ENCODE data around the gene GLIS1.

DNA sequence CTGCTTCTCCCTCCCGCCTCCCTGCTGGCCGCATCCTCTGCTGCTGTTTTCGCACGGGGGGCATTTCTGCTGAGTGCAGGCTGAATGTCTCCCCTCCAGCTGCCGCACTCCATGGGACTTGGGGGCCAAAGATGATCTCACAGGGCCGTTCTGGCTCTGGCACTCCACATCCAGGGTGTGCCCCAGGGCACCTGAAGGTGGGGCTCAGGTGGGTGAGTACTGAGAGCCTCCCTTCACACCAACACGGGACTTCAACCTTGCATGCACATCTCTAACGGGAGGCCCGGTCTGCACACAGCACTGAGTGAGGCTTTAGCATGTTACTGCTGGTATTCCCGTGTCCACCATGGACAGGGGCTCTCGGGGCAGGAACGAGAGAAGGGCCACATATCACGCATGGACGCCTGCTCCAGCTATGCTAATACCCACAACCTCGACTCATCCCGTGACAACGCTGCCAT lies 190.9 kb downstream of the GLIS1 start:
- no peak for TF ChIP-seq EZH2 (IDR thresholded peaks at IDR 0.05; ENCODE audit: borderline replicate concordance)
- TF ChIP-seq, protein P1, sequence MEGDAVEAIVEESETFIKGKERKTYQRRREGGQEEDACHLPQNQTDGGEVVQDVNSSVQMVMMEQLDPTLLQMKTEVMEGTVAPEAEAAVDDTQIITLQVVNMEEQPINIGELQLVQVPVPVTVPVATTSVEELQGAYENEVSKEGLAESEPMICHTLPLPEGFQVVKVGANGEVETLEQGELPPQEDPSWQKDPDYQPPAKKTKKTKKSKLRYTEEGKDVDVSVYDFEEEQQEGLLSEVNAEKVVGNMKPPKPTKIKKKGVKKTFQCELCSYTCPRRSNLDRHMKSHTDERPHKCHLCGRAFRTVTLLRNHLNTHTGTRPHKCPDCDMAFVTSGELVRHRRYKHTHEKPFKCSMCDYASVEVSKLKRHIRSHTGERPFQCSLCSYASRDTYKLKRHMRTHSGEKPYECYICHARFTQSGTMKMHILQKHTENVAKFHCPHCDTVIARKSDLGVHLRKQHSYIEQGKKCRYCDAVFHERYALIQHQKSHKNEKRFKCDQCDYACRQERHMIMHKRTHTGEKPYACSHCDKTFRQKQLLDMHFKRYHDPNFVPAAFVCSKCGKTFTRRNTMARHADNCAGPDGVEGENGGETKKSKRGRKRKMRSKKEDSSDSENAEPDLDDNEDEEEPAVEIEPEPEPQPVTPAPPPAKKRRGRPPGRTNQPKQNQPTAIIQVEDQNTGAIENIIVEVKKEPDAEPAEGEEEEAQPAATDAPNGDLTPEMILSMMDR (IDR thresholded peaks at IDR 0.05; ENCODE audit: poor library complexity) = no peak
- TF ChIP-seq EZH2phosphoT487 (IDR thresholded peaks at IDR 0.05; ENCODE audit: low read depth, severe bottlenecking, unreplicated experiment) = no peak
